ENCODE results near the gene CRYGC.

DNA sequence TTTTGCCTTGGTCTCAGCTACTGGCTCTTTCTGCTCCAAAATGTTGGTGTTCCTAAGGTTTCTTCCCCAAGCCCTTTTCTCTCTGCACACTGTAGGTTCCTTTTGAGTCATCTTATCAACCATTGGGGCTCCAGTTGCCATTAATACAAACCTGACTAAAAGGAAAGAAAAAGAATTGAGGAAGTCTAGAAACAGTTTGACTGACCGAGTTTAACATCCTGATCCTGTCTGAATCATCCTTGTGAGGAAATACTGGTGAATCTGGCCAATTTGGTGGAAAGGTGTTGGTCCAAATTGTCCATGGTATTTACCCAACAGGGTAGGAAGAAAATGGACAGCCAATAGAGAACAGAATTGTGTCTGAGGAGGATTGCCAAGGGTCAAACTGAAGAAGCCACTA is 43.6 kb downstream of the CRYGC start:
- TF ChIP-seq, protein P1, sequence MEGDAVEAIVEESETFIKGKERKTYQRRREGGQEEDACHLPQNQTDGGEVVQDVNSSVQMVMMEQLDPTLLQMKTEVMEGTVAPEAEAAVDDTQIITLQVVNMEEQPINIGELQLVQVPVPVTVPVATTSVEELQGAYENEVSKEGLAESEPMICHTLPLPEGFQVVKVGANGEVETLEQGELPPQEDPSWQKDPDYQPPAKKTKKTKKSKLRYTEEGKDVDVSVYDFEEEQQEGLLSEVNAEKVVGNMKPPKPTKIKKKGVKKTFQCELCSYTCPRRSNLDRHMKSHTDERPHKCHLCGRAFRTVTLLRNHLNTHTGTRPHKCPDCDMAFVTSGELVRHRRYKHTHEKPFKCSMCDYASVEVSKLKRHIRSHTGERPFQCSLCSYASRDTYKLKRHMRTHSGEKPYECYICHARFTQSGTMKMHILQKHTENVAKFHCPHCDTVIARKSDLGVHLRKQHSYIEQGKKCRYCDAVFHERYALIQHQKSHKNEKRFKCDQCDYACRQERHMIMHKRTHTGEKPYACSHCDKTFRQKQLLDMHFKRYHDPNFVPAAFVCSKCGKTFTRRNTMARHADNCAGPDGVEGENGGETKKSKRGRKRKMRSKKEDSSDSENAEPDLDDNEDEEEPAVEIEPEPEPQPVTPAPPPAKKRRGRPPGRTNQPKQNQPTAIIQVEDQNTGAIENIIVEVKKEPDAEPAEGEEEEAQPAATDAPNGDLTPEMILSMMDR (IDR thresholded peaks at IDR 0.05), result no peak
- no peak for TF ChIP-seq EZH2 (IDR thresholded peaks at IDR 0.05; ENCODE audit: borderline replicate concordance, insufficient read depth, low read depth, low read length, poor library complexity, severe bottlenecking)
